Brain microvascular endothelial cell (primary cell): Measurements from ENCODE around the gene SLC5A7.

ENCODE experiments used
- DNase-seq: peaks from one replicate; pipeline ENCODE4 v3.0.0-alpha.2; 2020
- H3K27ac ChIP-seq: fragments of 250-450 bp; sonication (Bioruptor Pico); 2 replicates; pipeline ENCODE4 v1.5.1; 2020; ENCODE audit warnings: mild to moderate bottlenecking, moderate library complexity
- H3K27me3 ChIP-seq: fragments of 250-450 bp; sonication (Bioruptor Pico); replicated peaks from 2 replicates; pipeline ENCODE4 v1.5.1; 2020; ENCODE audit warnings: mild to moderate bottlenecking
- H3K36me3 ChIP-seq: fragments of 250-450 bp; sonication (Bioruptor Pico); replicated peaks from 2 replicates; pipeline ENCODE4 v1.5.1; 2020; ENCODE audit warnings: mild to moderate bottlenecking
- H3K4me3 ChIP-seq: 2 replicates; pipeline ENCODE4 v1.5.1; 2011; ENCODE audit warnings: low read depth, mild to moderate bottlenecking, control low read depth, low read length, moderate library complexity
- CTCF ChIP-seq: IDR thresholded peaks from 2 replicates; pipeline ENCODE4 v1.5.1; 2011; ENCODE audit warnings: low read depth, mild to moderate bottlenecking, moderate library complexity, low read length, control low read depth, inconsistent platforms; ENCODE audit errors: missing control alignments
- in situ Hi-C: cut with HindIII; loops from 2 replicates; pipeline ENCODE4 v1.10.0; 2017; ENCODE audit warnings: low sequenced_read_pairs, low pct_ligation_motif_present

The SLC5A7 gene

DNA sequence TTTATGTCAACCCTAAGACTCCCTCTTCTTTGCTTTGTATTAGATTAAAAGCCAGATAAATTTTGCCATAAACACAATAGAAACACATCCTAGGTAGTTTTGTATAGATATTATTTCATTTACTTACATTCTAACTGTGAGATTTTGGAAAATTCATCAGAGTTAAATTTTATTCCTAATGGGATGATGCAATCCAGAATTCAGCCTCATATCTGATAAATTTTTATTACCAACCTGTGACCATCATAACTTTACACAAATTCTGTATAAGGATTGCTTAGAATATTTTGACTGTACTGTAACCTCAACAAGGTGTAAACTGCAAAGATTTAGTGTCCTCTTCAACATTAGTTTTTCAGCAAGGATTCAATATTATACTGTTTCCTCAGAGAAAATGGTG, 4.4 kb downstream of the SLC5A7 start:
- H3K36me3 ChIP-seq = no peaks in the 10 kb centered on the region
- H3K4me3 ChIP-seq = no peak overlapping the region
- H3K27me3 ChIP-seq = peaks cover 10% of the 10 kb centered on the region
- no peak for TF ChIP-seq CTCF
- in situ Hi-C loops = no loop called here
- no peak overlapping the region for H3K27ac ChIP-seq
- DNase-seq = no peak

GRCh38 chr2:107992069-107992468, 5.7 kb downstream of the SLC5A7 start:
- no peak for TF ChIP-seq CTCF
- no peak overlapping the region for H3K27ac ChIP-seq
- in situ Hi-C loops = no loop called here
- no peak overlapping the region for H3K4me3 ChIP-seq
- no peaks in the 10 kb centered on the region for H3K36me3 ChIP-seq
- DNase-seq = no peak
- H3K27me3 ChIP-seq = no peaks in the 10 kb centered on the region

DNA sequence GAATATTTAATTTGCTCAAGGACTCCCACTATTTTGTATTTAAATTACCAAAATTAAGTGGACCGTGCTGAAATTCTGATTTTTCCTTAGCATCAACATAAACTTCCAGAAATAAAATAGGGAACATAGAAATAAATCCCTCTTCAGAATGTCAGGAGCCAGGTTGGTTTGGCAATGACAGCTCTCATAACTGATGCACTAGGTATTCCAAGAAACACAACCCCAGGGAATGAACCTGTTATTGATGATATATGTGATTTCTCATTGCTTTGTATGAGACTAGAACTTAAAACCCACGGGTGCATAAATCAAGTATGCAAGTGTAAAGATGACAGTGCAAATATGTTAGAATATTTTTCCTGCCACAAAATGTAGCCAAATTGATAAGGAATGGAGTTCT, 12.8 kb downstream of the SLC5A7 start:
- no peak overlapping the region for H3K27ac ChIP-seq
- H3K36me3 ChIP-seq = no peaks in the 10 kb centered on the region
- no peak overlapping the region for H3K4me3 ChIP-seq
- no peak for TF ChIP-seq CTCF
- H3K27me3 ChIP-seq = no peaks in the 10 kb centered on the region
- DNase-seq = no peak
- in situ Hi-C loops = no loop called here

GRCh38 chr2:108010912-108011591, 24.7 kb downstream of the SLC5A7 start:
- DNase-seq = no peak
- no peak for TF ChIP-seq CTCF
- Histone ChIP-seq H3K27me3 (no peaks in the 10 kb centered on the region), H3K4me3 (no peak overlapping the region), H3K36me3 (no peaks in the 10 kb centered on the region), H3K27ac (no peak overlapping the region)
- in situ Hi-C loops = no loop called here

DNA sequence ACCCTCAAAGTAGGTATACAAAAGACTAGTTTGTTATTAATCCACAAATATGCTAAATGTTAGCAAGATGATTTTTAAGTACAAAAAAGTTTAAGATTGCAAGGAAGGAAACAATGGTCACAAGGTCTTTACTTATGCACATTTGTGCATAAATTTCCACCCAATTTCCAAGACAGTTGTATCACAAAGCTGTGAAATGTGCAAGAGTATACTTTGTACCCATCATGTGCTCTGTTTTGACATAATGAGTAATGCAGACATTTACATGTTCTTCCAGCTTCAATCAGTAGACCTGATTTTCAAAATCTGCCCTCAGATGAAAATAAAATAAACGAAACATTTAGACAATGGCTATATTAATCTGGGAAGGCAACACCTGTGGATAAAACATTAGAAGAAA, 27.0 kb downstream of the SLC5A7 start:
- in situ Hi-C loops = no loop called here
- no peaks in the 10 kb centered on the region for H3K36me3 ChIP-seq
- TF ChIP-seq CTCF = no peak
- no peaks in the 10 kb centered on the region for H3K27me3 ChIP-seq
- H3K27ac ChIP-seq = no peak overlapping the region
- DNase-seq = no peak
- H3K4me3 ChIP-seq = no peak overlapping the region

- no peak overlapping the region for H3K27ac ChIP-seq
- no peak for DNase-seq
- TF ChIP-seq CTCF = no peak
- H3K4me3 ChIP-seq = no peak overlapping the region
- H3K36me3 ChIP-seq = no peaks in the 10 kb centered on the region
- no peaks in the 10 kb centered on the region for H3K27me3 ChIP-seq
- in situ Hi-C loops = no loop called here
These were observed 36.3 kb downstream of the SLC5A7 start for GRCh38 chr2:108022628-108023027.
